ENCODE measurements around the gene IL9R.
"Not testable (repeated sequence)": the region's sequence is repeated elsewhere in the genome, so short reads cannot be mapped to it uniquely, and the experiment has no call there.

IL9R gene

GRCh38 chrX:155983326-155983725 lies 14.2 kb upstream of the IL9R start:
- no peaks in the 10 kb centered on the region for H3F3A ChIP-seq (ENCODE audit: insufficient read depth, low read length)
- H2AFZ ChIP-seq (ENCODE audit: low read length), result no peak overlapping the region

GRCh38 chrX:155985208-155985607 lies 12.3 kb upstream of the IL9R start:
- H3K79me2 ChIP-seq (ENCODE audit: insufficient read depth, low read length), result no peaks in the 10 kb centered on the region
- no peak for TF ChIP-seq CTCF (IDR thresholded peaks at IDR 0.05; ENCODE audit: low read length)
- TF ChIP-seq EZH2 (IDR thresholded peaks at IDR 0.05; ENCODE audit: borderline replicate concordance, low read length), result no peak
- H2AFZ ChIP-seq (ENCODE audit: low read length), result no peak overlapping the region
- H3K9ac ChIP-seq (ENCODE audit: low read length), result no peak overlapping the region
- no peaks in the 10 kb centered on the region for H4K20me1 ChIP-seq (ENCODE audit: insufficient read depth, low read length)
- no peaks in the 10 kb centered on the region for H3K4me1 ChIP-seq (ENCODE audit: insufficient read depth, low read length, severe bottlenecking)
- no peaks in the 10 kb centered on the region for H3K9me2 ChIP-seq (ENCODE audit: low read depth, low read length)
- H3F3A ChIP-seq (ENCODE audit: insufficient read depth, low read length), result no peaks in the 10 kb centered on the region
- H3K27me3 ChIP-seq (ENCODE audit: insufficient read depth, low read length), result no peaks in the 10 kb centered on the region
- no peaks in the 10 kb centered on the region for H3K36me3 ChIP-seq (ENCODE audit: insufficient read depth, low read length)
- no peaks in the 10 kb centered on the region for H3K9me3 ChIP-seq (ENCODE audit: low read length)
- no peak overlapping the region for H3K4me3 ChIP-seq (ENCODE audit: low read depth, low read length, poor library complexity, severe bottlenecking)
- H3K27ac ChIP-seq (ENCODE audit: low read depth, low read length, poor library complexity, severe bottlenecking), result no peak overlapping the region
- H3K4me2 ChIP-seq (ENCODE audit: low read length), result no peak overlapping the region

More at GRCh38 chrX:155983326-155983725, 14.2 kb upstream of the IL9R start:
- Histone ChIP-seq H3K27me3 (ENCODE audit: insufficient read depth, low read length) (no peaks in the 10 kb centered on the region), H3K27ac (ENCODE audit: low read depth, low read length, poor library complexity, severe bottlenecking) (no peak overlapping the region), H4K20me1 (ENCODE audit: insufficient read depth, low read length) (no peaks in the 10 kb centered on the region), H3K79me2 (ENCODE audit: insufficient read depth, low read length) (no peaks in the 10 kb centered on the region), H3K4me1 (ENCODE audit: insufficient read depth, low read length, severe bottlenecking) (no peaks in the 10 kb centered on the region), H3K4me2 (ENCODE audit: low read length) (no peak overlapping the region), H3K4me3 (ENCODE audit: low read depth, low read length, poor library complexity, severe bottlenecking) (no peak overlapping the region), H3K9me3 (ENCODE audit: low read length) (no peaks in the 10 kb centered on the region), H3K9ac (ENCODE audit: low read length) (no peak overlapping the region), H3K9me2 (ENCODE audit: low read depth, low read length) (no peaks in the 10 kb centered on the region), H3K36me3 (ENCODE audit: insufficient read depth, low read length) (no peaks in the 10 kb centered on the region)
- no peak for TF ChIP-seq CTCF (IDR thresholded peaks at IDR 0.05; ENCODE audit: low read length)
- TF ChIP-seq EZH2 (IDR thresholded peaks at IDR 0.05; ENCODE audit: borderline replicate concordance, low read length), result no peak

- not testable (repeated sequence) for H3K4me2 ChIP-seq (ENCODE audit: low read length); H3K27ac ChIP-seq (ENCODE audit: low read depth, low read length, poor library complexity, severe bottlenecking); H3K27me3 ChIP-seq (ENCODE audit: insufficient read depth, low read length); H3K4me1 ChIP-seq (ENCODE audit: insufficient read depth, low read length, severe bottlenecking); H3F3A ChIP-seq (ENCODE audit: insufficient read depth, low read length); H4K20me1 ChIP-seq (ENCODE audit: insufficient read depth, low read length); H3K36me3 ChIP-seq (ENCODE audit: insufficient read depth, low read length); H3K4me3 ChIP-seq (ENCODE audit: low read depth, low read length, poor library complexity, severe bottlenecking); H3K9me2 ChIP-seq (ENCODE audit: low read depth, low read length); H3K79me2 ChIP-seq (ENCODE audit: insufficient read depth, low read length); H3K9ac ChIP-seq (ENCODE audit: low read length); H2AFZ ChIP-seq (ENCODE audit: low read length); H3K9me3 ChIP-seq (ENCODE audit: low read length)
Measured at GRCh38 chrX:155986995-155987394, 10.5 kb upstream of the IL9R start.

GRCh38 chrX:155988859-155989258 lies 8.6 kb upstream of the IL9R start:
- no peak overlapping the region for H3K9ac ChIP-seq (ENCODE audit: low read length)
- H4K20me1 ChIP-seq (ENCODE audit: insufficient read depth, low read length), result no peaks in the 10 kb centered on the region
- H3K79me2 ChIP-seq (ENCODE audit: insufficient read depth, low read length), result no peaks in the 10 kb centered on the region
- no peak overlapping the region for H3K4me2 ChIP-seq (ENCODE audit: low read length)
- TF ChIP-seq CTCF (IDR thresholded peaks at IDR 0.05; ENCODE audit: low read length) (no peak), EZH2 (IDR thresholded peaks at IDR 0.05; ENCODE audit: borderline replicate concordance, low read length) (no peak)
- no peaks in the 10 kb centered on the region for H3K27me3 ChIP-seq (ENCODE audit: insufficient read depth, low read length)
- no peak overlapping the region for H3K4me3 ChIP-seq (ENCODE audit: low read depth, low read length, poor library complexity, severe bottlenecking)
- no peaks in the 10 kb centered on the region for H3K36me3 ChIP-seq (ENCODE audit: insufficient read depth, low read length)
- no peaks in the 10 kb centered on the region for H3K9me2 ChIP-seq (ENCODE audit: low read depth, low read length)
- no peaks in the 10 kb centered on the region for H3K4me1 ChIP-seq (ENCODE audit: insufficient read depth, low read length, severe bottlenecking)
- H3F3A ChIP-seq (ENCODE audit: insufficient read depth, low read length), result no peaks in the 10 kb centered on the region
- H3K27ac ChIP-seq (ENCODE audit: low read depth, low read length, poor library complexity, severe bottlenecking), result no peak overlapping the region
- H3K9me3 ChIP-seq (ENCODE audit: low read length), result no peaks in the 10 kb centered on the region
- H2AFZ ChIP-seq (ENCODE audit: low read length), result no peak overlapping the region

All from OCI-LY1 (cell line).